HepG2 (cell line): ENCODE measurements around the gene LENEP. TPM values are rescaled to one million over a fixed set of nuclear protein-coding genes. Genes with fewer than 3 reads are reported as not detected.

Experiments used
- ATRX ChIP-seq: sonication (generic); formaldehyde crosslinking; IDR thresholded peaks from 2 replicates; pipeline ENCODE4 v1.4.0; 2020; ENCODE audit warnings: missing genetic modification reagents, borderline replicate concordance
- CBX2 ChIP-seq, 2 experiments: fragments of 200-600 bp in 1 of 2; sonication (generic); formaldehyde crosslinking in 1 of 2; IDR thresholded peaks; 2 replicates each; pipeline versions ENCODE4 v1.7.0 to v1.8.1; 2018 to 2022; ENCODE audit warnings: low read depth in 2 of 2, low read length in 1 of 2, mild to moderate bottlenecking in 1 of 2, missing genetic modification reagents in 1 of 2
- CCDC6 ChIP-seq: sonication (generic); formaldehyde crosslinking; IDR thresholded peaks from 2 replicates; pipeline ENCODE4 v1.8.1; 2022; ENCODE audit warnings: mild to moderate bottlenecking, missing genetic modification reagents, moderate library complexity
- CEBPG ChIP-seq: IDR thresholded peaks from 2 replicates; pipeline ENCODE4 v1.6.1; 2016
- EP300 ChIP-seq, 3 experiments: sonication (generic) in 1 of 3; formaldehyde crosslinking in 1 of 3; IDR thresholded peaks; 2 replicates each; pipeline versions ENCODE4 v1.5.1 to v1.6.1; 2011 to 2020; ENCODE audit warnings: low read depth in 2 of 3, low read length in 2 of 3, borderline replicate concordance in 1 of 3, improper control_type of control experiment in 1 of 3, mild to moderate bottlenecking in 1 of 3, missing genetic modification reagents in 1 of 3, moderate library complexity in 1 of 3
- KDM2A ChIP-seq: sonication (generic); formaldehyde crosslinking; IDR thresholded peaks from 2 replicates; pipeline ENCODE4 v1.4.0; 2020; ENCODE audit warnings: low read depth, missing genetic modification reagents, borderline replicate concordance
- PHF8 ChIP-seq: sonication (generic); formaldehyde crosslinking; IDR thresholded peaks from 2 replicates; pipeline ENCODE4 v1.5.0; 2020; ENCODE audit warnings: missing genetic modification reagents
- POGZ ChIP-seq: sonication (generic); formaldehyde crosslinking; IDR thresholded peaks from 2 replicates; pipeline ENCODE4 v1.4.0; 2020; ENCODE audit warnings: mild to moderate bottlenecking, missing genetic modification reagents
- RXRA ChIP-seq: sonication (generic); formaldehyde crosslinking; IDR thresholded peaks from 2 replicates; pipeline ENCODE4 v1.5.1; 2020; ENCODE audit warnings: missing genetic modification reagents
- SRSF4 ChIP-seq: fragments of 200-400 bp; formaldehyde crosslinking; IDR thresholded peaks from one replicate; pipeline ENCODE4 v1.6.1; 2018; ENCODE audit warnings: mild to moderate bottlenecking, low read depth, low read length, moderate library complexity; ENCODE audit not compliant: poor library complexity, severe bottlenecking
- SYNCRIP ChIP-seq: fragments of 200-400 bp; formaldehyde crosslinking; IDR thresholded peaks from 2 replicates; pipeline ENCODE4 v1.6.1; 2018; ENCODE audit warnings: mild to moderate bottlenecking, low read depth, low read length; ENCODE audit not compliant: insufficient read depth
- THRA ChIP-seq: sonication (generic); formaldehyde crosslinking; IDR thresholded peaks from 2 replicates; pipeline ENCODE4 v1.4.0; 2020; ENCODE audit warnings: missing genetic modification reagents, borderline replicate concordance
- TRAFD1 ChIP-seq: sonication (generic); formaldehyde crosslinking; IDR thresholded peaks from 2 replicates; pipeline ENCODE4 v1.5.1; 2020; ENCODE audit warnings: missing genetic modification reagents, mild to moderate bottlenecking, borderline replicate concordance
- ZNF225 ChIP-seq: sonication (generic); formaldehyde crosslinking; IDR thresholded peaks from 2 replicates; pipeline ENCODE4 v1.4.0; 2020; ENCODE audit warnings: mild to moderate bottlenecking, missing genetic modification reagents
- ZNF30 ChIP-seq: sonication (generic); formaldehyde crosslinking; IDR thresholded peaks from 2 replicates; pipeline ENCODE4 v1.5.0; 2020; ENCODE audit warnings: mild to moderate bottlenecking, missing genetic modification reagents
- ZNF614 ChIP-seq: IDR thresholded peaks from 2 replicates; pipeline ENCODE4 v1.6.1; 2018; ENCODE audit warnings: missing biosample characterization, missing genetic modification reagents, inconsistent platforms, borderline replicate concordance
- ZNF652 ChIP-seq: IDR thresholded peaks from 2 replicates; pipeline ENCODE4 v1.6.1; 2016; ENCODE audit warnings: low read depth, borderline replicate concordance
- polyA plus RNA-seq, 8 experiments: library from polyadenylated mRNA; depleted of rRNA in 3 of 8; stranded (reverse) in 7 of 8; unstranded in 1 of 8; fragments of >200 nt; fragmentation: Illumina TruSeq in 4 of 8; extraction: Trizol in 4 of 8; gene quantifications; 2 replicates each; pipeline versions ENCODE4 v1.2.1 to v1.2.3, GENCODE V29; 2011 to 2016; ENCODE audit warnings: low read depth in 4 of 8, missing spikeins in 1 of 8, mixed read lengths in 1 of 8; ENCODE audit not compliant: insufficient read depth in 1 of 8
- total RNA-seq, 5 experiments: library from RNA; depleted of rRNA; stranded (reverse); fragments of >200 nt; fragmentation: Illumina TruSeq; extraction: Trizol; gene quantifications; 2 replicates each; pipeline ENCODE4 v1.2.3, GENCODE V29; 2016; ENCODE audit warnings: low read depth in 1 of 5
- TF ChIP-seq, protein P1 (sequence below): sonication (generic); formaldehyde crosslinking; IDR thresholded peaks from 2 replicates; pipeline ENCODE4 v1.5.1; 2020; ENCODE audit warnings: missing genetic modification reagents, mild to moderate bottlenecking, borderline replicate concordance
- TF ChIP-seq, protein P2 (sequence below): sonication (generic); formaldehyde crosslinking; IDR thresholded peaks from 2 replicates; pipeline ENCODE4 v1.8.0; 2022; ENCODE audit warnings: mild to moderate bottlenecking, missing genetic modification reagents, moderate library complexity
- TF ChIP-seq, protein P3 (sequence below): sonication (generic); formaldehyde crosslinking; IDR thresholded peaks from 2 replicates; pipeline ENCODE4 v1.4.0; 2020; ENCODE audit warnings: mild to moderate bottlenecking, missing genetic modification reagents

Gene LENEP
- total and polyA plus RNA-seq, 2 of the 13 experiments (the other 11 are each of a cell fraction or from before 2014, with no cell fraction given): 0.29 TPM; not detected in 1

GRCh38 chr1:154944401-154945159 lies 48.8 kb upstream of the LENEP start (continued):
- TF ChIP-seq TRAFD1 (CRISPR knock-in tag) (no peak), ZNF30 (CRISPR knock-in tag) (no peak), SYNCRIP (no peak), RXRA (CRISPR knock-in tag) (peak; percentile 97), SRSF4 (no peak), POGZ (CRISPR knock-in tag) (no peak; the same call in 1 of the 2 replicates), THRA (CRISPR knock-in tag) (peak; percentile 98), CCDC6 (CRISPR knock-in tag) (peak; percentile 72; the same call in 1 of the 2 replicates), KDM2A (no peak; the same call in 1 of the 2 replicates), ZNF614 (CRISPR knock-in tag) (peak; percentile 81; the same call in 1 of the 2 replicates), ZNF225 (CRISPR knock-in tag) (no peak), CEBPG (CRISPR knock-in tag) (peak; percentile 56), ATRX (no peak), EP300 (IDR thresholded peaks at IDR 0.05; ENCODE audit: low read depth in 2 of 2, low read length in 2 of 2) (peak in 1 of 2 experiments; percentile 67; a peak in 2 of 4 replicates), EP300 (CRISPR knock-in tag; IDR thresholded peaks at IDR 0.05; ENCODE audit: borderline replicate concordance) (no peak; the same call in 1 of the 2 replicates), ZNF652 (CRISPR knock-in tag) (peak; percentile 42; the same call in 1 of the 2 replicates), CBX2 (IDR thresholded peaks at IDR 0.05; ENCODE audit: low read depth, low read length) (no peak), CBX2 (CRISPR knock-in tag; IDR thresholded peaks at IDR 0.05; ENCODE audit: low read depth) (no peak), PHF8 (CRISPR knock-in tag) (peak; percentile 36; the same call in 1 of the 2 replicates)
- TF ChIP-seq, protein P1, sequence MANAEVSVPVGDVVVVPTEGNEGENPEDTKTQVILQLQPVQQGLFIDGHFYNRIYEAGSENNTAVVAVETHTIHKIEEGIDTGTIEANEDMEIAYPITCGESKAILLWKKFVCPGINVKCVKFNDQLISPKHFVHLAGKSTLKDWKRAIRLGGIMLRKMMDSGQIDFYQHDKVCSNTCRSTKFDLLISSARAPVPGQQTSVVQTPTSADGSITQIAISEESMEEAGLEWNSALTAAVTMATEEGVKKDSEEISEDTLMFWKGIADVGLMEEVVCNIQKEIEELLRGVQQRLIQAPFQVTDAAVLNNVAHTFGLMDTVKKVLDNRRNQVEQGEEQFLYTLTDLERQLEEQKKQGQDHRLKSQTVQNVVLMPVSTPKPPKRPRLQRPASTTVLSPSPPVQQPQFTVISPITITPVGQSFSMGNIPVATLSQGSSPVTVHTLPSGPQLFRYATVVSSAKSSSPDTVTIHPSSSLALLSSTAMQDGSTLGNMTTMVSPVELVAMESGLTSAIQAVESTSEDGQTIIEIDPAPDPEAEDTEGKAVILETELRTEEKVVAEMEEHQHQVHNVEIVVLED (CRISPR knock-in tag): peak; percentile 55; the same call in 1 of the 2 replicates
- TF ChIP-seq, protein P2, sequence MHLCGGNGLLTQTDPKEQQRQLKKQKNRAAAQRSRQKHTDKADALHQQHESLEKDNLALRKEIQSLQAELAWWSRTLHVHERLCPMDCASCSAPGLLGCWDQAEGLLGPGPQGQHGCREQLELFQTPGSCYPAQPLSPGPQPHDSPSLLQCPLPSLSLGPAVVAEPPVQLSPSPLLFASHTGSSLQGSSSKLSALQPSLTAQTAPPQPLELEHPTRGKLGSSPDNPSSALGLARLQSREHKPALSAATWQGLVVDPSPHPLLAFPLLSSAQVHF (CRISPR knock-in tag): no peak
- TF ChIP-seq, protein P3, sequence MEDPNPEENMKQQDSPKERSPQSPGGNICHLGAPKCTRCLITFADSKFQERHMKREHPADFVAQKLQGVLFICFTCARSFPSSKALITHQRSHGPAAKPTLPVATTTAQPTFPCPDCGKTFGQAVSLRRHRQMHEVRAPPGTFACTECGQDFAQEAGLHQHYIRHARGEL (CRISPR knock-in tag): no peak
